Renal pelvis (tissue), 4 donors: Measurements from ENCODE around the gene HTR3D. TPM values are rescaled to one million over a fixed set of nuclear protein-coding genes. Genes with fewer than 3 reads are reported as not detected.
"Not testable (repeated sequence)": the region's sequence is repeated elsewhere in the genome, so short reads cannot be mapped to it uniquely, and the experiment has no call there.

Experiments
- DNase-seq: peaks from one replicate; pipeline ENCODE4 v3.0.0-alpha.2; 2013
- polyA plus RNA-seq, 3 donors: library from polyadenylated mRNA; unstranded; fragments of 120-200 nt; gene quantifications; one replicate each; pipeline ENCODE4 v1.2.1, GENCODE V29; 2013; ENCODE audit not compliant: insufficient read length in 3 of 3

The HTR3D gene
- polyA plus RNA-seq, 3 donors, result not detected

DNA sequence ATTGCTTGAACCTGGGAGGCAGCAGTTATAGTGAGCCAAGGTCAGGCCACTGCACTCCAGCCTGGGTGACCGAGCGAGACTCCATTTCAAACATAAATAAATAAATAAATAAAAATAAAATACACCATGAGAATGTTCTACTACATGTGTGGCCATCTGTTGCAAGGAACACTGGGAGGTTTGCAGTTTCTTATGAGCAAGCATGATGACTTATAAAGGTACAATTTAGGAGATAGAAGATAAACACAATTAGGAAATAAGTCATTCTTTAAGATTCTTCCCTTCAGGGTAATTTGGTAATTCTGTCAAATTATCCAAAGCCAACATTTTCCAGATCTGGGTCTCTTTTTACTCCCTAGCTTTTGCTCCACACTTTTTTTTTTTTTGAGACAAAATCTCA is 34.7 kb downstream of the HTR3D start:
- DNase-seq, result no peak

DNA sequence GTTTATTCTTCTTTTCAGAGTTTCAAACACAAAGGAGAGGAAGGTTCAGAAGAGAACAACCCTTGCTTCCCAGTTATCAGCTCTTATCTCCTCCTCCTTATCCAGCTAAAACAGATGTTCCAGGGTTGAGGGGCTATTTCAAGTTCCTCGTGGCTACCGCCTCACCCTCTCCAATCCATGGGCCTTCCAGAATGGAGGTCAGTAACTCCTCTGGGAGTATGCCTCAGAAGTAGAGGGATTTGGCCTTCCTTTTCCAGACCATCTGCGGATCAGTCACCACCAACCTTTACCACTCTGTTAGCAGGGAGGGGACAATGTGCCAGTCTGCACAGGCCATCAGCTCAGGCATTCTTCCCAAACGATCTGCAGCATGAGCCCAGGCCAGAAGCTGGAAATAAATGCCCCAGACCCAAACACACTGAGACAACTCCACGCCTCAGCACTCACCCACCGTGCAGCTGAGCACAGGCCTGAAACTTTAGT is 36.1 kb downstream of the HTR3D start:
- DNase-seq, result no peak

- no peak for DNase-seq
These were observed 36.8 kb downstream of the HTR3D start for GRCh38 chr3:184068344-184068743.

- DNase-seq, result not testable (repeated sequence)
These were observed 39.6 kb downstream of the HTR3D start for GRCh38 chr3:184071142-184071541.

- no peak for DNase-seq
These were observed 42.1 kb downstream of the HTR3D start for GRCh38 chr3:184073621-184074020.

DNA sequence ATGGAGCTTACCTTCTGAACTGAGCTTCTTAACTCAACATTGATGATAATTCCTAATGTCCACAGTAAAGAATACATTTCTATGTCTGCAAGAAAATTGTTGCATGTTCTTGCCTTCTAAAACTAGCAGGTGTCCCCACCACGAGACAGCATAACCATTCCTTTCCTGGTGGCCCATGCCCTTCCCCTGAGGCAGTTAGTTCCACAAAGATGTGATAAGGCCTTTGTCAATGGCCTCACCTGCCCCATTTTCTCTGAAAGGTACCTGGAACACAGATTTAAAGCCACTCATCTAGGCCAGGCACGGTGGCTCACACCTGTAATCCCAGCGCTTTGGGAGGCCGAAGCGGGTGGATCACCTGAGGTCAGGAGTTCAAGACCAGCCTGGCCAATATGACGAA is 44.4 kb downstream of the HTR3D start:
- DNase-seq, result no peak

DNA sequence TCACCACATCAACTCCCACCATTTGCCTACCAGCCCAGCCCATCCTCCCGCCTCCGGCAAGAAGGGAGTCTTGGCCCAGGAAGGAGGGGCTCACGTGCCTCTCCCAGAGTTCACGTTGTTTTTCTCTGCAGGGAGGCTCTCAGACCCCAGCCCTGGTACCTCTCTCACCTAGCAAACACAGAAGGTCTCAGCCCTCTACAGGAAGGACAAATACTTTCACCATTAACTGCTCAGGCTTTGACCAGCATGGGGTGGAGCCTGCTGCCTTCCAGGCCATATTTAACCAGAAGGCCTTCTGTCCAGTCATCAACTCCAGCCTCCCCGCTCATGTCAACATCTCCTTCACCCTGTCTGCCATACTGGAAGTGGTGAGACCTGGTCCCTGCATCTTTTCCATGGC is 46.3 kb downstream of the HTR3D start:
- no peak for DNase-seq

DNA sequence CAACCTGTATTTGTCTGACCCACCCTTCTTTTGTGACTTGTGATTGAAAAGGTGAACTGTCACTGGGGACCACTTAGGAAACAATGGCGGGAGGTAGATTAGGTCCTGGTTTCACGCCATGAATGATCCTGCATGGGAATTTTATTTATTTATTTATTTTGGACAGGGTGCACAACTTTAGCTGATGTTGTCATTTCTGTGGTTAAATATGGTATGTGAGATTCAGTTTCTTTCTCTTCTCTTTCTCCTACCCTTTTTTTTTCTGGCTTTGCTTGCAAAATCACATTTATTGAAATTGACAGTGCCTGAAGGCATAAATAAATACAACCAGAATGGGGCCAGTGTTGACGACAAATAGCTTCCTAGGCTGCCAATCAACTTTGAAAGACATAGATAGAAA is 47.3 kb downstream of the HTR3D start:
- no peak for DNase-seq

- no peak for DNase-seq
These were observed 49.7 kb downstream of the HTR3D start for GRCh38 chr3:184081116-184081830.

DNA sequence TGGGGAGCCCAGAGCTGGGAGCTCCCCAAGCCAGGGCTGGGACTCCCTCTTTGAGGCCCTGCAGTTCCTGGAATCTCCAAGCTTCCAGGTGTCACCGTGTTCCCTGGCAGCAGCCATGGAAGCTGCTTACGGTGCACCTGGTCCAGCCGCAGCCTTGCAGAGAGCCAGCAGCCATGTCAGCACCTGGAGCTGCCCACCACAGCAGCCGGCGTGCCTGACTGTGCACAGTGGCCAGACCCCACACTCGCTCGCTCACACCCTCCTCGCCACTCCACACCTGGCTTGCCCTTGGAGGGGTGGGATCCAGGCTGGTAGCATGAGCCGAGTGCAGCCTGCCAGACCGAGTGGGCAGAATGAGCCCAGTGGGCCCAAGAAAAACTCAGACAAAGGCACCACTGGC is 50.5 kb downstream of the HTR3D start:
- DNase-seq, result no peak

GRCh38 chr3:184082465-184082864 is 50.9 kb downstream of the HTR3D start:
- DNase-seq, result no peak

DNA sequence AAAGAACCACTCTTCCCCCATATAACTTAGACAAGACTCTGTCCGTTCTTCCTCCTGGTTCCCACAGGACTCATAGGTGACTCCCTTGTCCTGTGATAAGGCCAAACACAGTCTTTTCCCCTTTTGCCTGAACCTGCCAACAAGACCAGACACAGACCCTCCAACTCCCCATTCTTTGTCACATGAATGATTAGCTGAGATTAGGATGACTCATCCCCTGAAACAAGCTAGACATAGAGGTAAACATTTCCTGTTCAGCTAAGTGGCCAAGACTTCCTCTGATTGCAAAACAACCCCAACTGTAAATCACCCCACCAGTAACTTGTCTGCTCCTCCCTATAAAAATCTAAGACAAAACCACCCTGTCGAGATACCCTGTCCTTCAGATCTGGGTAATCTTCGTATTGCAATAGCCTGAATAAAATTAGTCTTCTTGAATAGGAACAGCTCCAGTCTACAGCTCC is 53.9 kb downstream of the HTR3D start:
- DNase-seq, result no peak

Other genes with a start within 250 kb of the HTR3D start
- gene MAP6D1, start 206.2 kb upstream of the HTR3D start, polyA plus RNA-seq, result 1 to 10 TPM in 2 of 3 donors, under 1 TPM in 1; 0.86 to 1.6 (median 1.6) TPM
- 10 to 100 TPM; 51.4 to 57.0 (median 55.0) TPM for gene PARL, start 146.9 kb upstream of the HTR3D start, polyA plus RNA-seq
- gene ABCC5, start 13.9 kb upstream of the HTR3D start, polyA plus RNA-seq, result 10 to 100 TPM; 51.8 to 79.4 (median 62.3) TPM
- gene HTR3C, start 21.3 kb downstream of the HTR3D start, polyA plus RNA-seq, result not detected
- under 1 TPM in 1 of 3 donors, not detected in 2; 0.07 TPM for gene HTR3E, start 65.3 kb downstream of the HTR3D start, polyA plus RNA-seq
- gene EIF2B5, start 103.6 kb downstream of the HTR3D start, polyA plus RNA-seq, result 10 to 100 TPM; 49.2 to 55.3 (median 55.3) TPM
- 10 to 100 TPM; 81.8 to 97.5 (median 82.1) TPM for gene DVL3, start 123.6 kb downstream of the HTR3D start, polyA plus RNA-seq
- gene AP2M1, start 143.1 kb downstream of the HTR3D start, polyA plus RNA-seq, result 100 to 1,000 TPM; 331 to 367 (median 357) TPM
- gene ABCF3, start 154.5 kb downstream of the HTR3D start, polyA plus RNA-seq, result 10 to 100 TPM; 65.0 to 73.6 (median 69.7) TPM
- gene VWA5B2, start 197.8 kb downstream of the HTR3D start, polyA plus RNA-seq, result 1 to 10 TPM; 2.1 to 3.1 (median 2.5) TPM
- gene ALG3, start 217.2 kb downstream of the HTR3D start, polyA plus RNA-seq, result 10 to 100 TPM; 38.7 to 41.7 (median 40.6) TPM
- gene EEF1AKMT4, start 217.9 kb downstream of the HTR3D start, polyA plus RNA-seq, result 1 to 10 TPM; 3.1 to 3.3 (median 3.2) TPM
- under 1 TPM in 1 of 3 donors, not detected in 2; 0.19 TPM for gene CAMK2N2, start 229.8 kb downstream of the HTR3D start, polyA plus RNA-seq
- gene ECE2, start 244.3 kb downstream of the HTR3D start, polyA plus RNA-seq, result under 1 TPM in 2 of 3 donors, not detected in 1; 0.04 to 0.10 TPM